VCaP (cell line): ENCODE measurements around the gene PSME1.

Source experiments
- H3K27ac ChIP-seq: fragments of 450-650 bp; 2 replicates; pipeline ENCODE4 v1.5.1; 2017
- TF ChIP-seq, protein P1 (sequence below): fragments of 450-650 bp; conservative IDR thresholded peaks from 2 replicates; pipeline ENCODE4 v1.5.1; 2017; ENCODE audit warnings: mild to moderate bottlenecking, moderate library complexity

The PSME1 gene

GRCh38 chr14:24146978-24147760 lies 11.2 kb downstream of the PSME1 start, which contains the start of gene RNF31:
Gene RNF31 (plus strand): TSS chr14:24147498. CDS start chr14:24147699, 201 bp downstream.
- peak within 1 kb of the TSS; percentile 83 for H3K27ac ChIP-seq
- TF ChIP-seq, protein P1, sequence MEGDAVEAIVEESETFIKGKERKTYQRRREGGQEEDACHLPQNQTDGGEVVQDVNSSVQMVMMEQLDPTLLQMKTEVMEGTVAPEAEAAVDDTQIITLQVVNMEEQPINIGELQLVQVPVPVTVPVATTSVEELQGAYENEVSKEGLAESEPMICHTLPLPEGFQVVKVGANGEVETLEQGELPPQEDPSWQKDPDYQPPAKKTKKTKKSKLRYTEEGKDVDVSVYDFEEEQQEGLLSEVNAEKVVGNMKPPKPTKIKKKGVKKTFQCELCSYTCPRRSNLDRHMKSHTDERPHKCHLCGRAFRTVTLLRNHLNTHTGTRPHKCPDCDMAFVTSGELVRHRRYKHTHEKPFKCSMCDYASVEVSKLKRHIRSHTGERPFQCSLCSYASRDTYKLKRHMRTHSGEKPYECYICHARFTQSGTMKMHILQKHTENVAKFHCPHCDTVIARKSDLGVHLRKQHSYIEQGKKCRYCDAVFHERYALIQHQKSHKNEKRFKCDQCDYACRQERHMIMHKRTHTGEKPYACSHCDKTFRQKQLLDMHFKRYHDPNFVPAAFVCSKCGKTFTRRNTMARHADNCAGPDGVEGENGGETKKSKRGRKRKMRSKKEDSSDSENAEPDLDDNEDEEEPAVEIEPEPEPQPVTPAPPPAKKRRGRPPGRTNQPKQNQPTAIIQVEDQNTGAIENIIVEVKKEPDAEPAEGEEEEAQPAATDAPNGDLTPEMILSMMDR, result no peak

DNA sequence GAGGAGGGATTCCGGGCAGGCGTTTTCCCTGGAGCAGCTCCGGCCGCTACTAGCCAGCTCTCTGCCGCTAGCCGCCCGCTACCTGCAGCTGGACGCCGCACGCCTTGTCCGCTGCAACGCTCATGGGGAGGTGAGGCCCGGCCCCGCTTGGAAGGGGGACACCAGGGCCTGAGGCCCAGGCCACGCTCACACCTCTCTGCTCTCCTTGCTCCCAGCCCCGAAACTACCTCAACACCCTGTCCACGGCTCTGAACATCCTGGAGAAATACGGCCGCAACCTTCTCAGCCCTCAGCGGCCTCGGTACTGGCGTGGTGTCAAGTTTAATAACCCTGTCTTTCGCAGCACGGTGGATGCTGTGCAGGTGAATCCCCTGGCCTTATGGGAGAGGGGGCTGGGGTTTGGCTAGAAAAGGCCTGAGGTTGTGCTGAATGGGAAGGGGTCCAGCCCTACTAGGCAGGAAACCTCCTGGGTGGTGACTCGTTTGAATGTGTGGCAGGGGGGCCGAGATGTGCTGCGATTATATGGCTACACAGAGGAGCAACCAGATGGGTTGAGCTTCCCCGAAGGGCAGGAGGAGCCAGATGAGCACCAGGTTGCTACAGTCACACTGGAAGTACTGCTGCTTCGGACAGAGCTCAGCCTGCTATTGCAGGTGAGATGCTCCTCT lies 11.9 kb downstream of the PSME1 start:
- H3K27ac ChIP-seq, result peak overlapping the region; percentile 83
- TF ChIP-seq, protein P1, result no peak

DNA sequence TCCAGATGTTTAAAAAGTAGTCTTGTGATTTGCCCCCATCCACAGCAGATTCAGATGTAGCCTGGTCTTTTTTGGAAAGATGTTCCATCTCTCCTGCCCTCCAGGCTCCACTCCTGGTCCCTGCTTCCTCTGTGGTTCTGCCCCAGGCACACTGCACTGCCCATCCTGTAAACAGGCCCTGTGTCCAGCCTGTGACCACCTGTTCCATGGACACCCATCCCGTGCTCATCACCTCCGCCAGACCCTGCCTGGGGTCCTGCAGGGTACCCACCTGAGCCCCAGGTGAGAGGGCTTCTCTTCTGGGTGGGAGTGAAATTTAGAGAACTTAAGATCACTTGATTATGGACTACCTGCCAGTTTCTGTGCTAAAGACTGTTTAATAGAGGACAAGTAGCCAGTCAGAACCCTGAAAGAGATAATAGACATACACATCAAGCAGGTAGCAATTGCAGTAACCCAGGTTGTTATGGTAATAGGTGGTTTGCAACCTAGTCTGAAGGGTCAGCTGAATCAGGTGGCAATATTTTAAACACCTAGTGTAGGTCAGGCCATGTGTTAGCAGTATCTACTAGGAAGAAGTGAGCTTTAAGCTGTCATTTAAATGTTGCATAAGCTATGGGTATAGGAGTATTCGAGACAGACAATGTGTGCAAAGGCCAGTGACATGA lies 13.4 kb downstream of the PSME1 start:
- no peak overlapping the region for H3K27ac ChIP-seq
- TF ChIP-seq, protein P1, result no peak

GRCh38 chr14:24150061-24150460 lies 14.1 kb downstream of the PSME1 start:
- no peak overlapping the region for H3K27ac ChIP-seq
- TF ChIP-seq, protein P1, result no peak

DNA sequence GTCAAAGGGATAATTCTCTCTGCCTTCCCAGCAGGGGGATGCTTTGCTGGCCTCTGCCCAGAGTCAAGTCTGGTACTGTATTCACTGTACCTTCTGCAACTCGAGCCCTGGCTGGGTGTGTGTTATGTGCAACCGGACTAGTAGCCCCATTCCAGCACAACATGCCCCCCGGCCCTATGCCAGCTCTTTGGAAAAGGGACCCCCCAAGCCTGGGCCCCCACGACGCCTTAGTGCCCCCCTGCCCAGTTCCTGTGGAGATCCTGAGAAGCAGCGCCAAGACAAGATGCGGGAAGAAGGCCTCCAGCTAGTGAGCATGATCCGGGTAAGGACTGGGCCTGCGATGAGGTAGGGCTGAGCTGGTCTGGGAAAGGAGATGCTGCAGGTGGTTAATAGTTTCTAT lies 14.6 kb downstream of the PSME1 start:
- TF ChIP-seq, protein P1, result no peak

DNA sequence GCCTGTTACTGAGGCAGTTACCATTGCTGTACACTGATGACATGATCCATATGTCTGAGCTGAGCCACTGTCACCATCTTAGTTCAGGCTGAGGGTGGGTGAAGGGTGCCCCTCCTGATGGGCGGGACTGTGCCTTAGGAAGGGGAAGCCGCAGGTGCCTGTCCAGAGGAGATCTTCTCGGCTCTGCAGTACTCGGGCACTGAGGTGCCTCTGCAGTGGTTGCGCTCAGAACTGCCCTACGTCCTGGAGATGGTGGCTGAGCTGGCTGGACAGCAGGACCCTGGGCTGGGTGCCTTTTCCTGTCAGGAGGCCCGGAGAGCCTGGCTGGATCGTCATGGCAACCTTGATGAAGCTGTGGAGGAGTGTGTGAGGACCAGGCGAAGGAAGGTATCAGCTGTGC lies 15.0 kb downstream of the PSME1 start:
- H3K27ac ChIP-seq, result no peak overlapping the region
- TF ChIP-seq, protein P1, result no peak

More for the DNA sequence above, 14.6 kb downstream of the PSME1 start:
- H3K27ac ChIP-seq, result no peak overlapping the region

GRCh38 chr14:24151404-24152080 lies 15.5 kb downstream of the PSME1 start:
- H3K27ac ChIP-seq, result no peak overlapping the region
- TF ChIP-seq, protein P1, result no peak
